Neural crest cell (in vitro differentiated cells): Measurements from ENCODE around the gene EFCAB11. TPM values are rescaled to one million over a fixed set of nuclear protein-coding genes. Genes with fewer than 3 reads are reported as not detected.

Experiments
- DNase-seq: peaks from one replicate; pipeline ENCODE4 v3.0.0; 2021; ENCODE audit warnings: low read depth, mixed read lengths, low spot score
- H3K27ac Mint-ChIP-seq: one replicate; pipeline ENCODE4 v1.8.0; 2021; ENCODE audit warnings: mild to moderate bottlenecking, mixed read lengths; ENCODE audit not compliant: unreplicated experiment
- H3K27me3 Mint-ChIP-seq: 2 replicates; pipeline ENCODE4 v1.8.0; 2021; ENCODE audit warnings: low read depth, mild to moderate bottlenecking, mixed read lengths
- H3K36me3 Mint-ChIP-seq: 2 replicates; pipeline ENCODE4 v1.8.0; 2021; ENCODE audit warnings: low read depth, mild to moderate bottlenecking, mixed read lengths
- H3K4me1 Mint-ChIP-seq: 2 replicates; pipeline ENCODE4 v1.8.0; 2021; ENCODE audit warnings: mixed read lengths
- H3K4me3 Mint-ChIP-seq: one replicate; pipeline ENCODE4 v1.8.0; 2021; ENCODE audit warnings: mild to moderate bottlenecking, mixed read lengths
- H3K9me3 Mint-ChIP-seq: 2 replicates; pipeline ENCODE4 v1.8.0; 2021; ENCODE audit warnings: mixed read lengths
- total RNA-seq: library from RNA; stranded (reverse); gene quantifications from 2 replicates; pipeline ENCODE4 v1.2.1, GENCODE V29; 2021
- TF ChIP-seq, protein P1 (sequence below): fragments of 200-600 bp; sonication (generic); conservative IDR thresholded peaks from 2 replicates; pipeline ENCODE4 v1.5.0; 2021; ENCODE audit warnings: antibody characterized with exemption, mild to moderate bottlenecking

The EFCAB11 gene
- total RNA-seq, 1 donor from 2014 or later: 15.4 TPM

GRCh38 chr14:89983375-89983774, 28.8 kb upstream of the EFCAB11 start:
- DNase-seq: no peak
- no peaks in the 10 kb centered on the region for H3K27me3 Mint-ChIP-seq
- no peak overlapping the region for H3K4me3 Mint-ChIP-seq
- H3K36me3 Mint-ChIP-seq: peaks cover under 1% of the 10 kb centered on the region
- H3K4me1 Mint-ChIP-seq: no peaks in the 10 kb centered on the region
- no peaks in the 10 kb centered on the region for H3K9me3 Mint-ChIP-seq
- TF ChIP-seq, protein P1, sequence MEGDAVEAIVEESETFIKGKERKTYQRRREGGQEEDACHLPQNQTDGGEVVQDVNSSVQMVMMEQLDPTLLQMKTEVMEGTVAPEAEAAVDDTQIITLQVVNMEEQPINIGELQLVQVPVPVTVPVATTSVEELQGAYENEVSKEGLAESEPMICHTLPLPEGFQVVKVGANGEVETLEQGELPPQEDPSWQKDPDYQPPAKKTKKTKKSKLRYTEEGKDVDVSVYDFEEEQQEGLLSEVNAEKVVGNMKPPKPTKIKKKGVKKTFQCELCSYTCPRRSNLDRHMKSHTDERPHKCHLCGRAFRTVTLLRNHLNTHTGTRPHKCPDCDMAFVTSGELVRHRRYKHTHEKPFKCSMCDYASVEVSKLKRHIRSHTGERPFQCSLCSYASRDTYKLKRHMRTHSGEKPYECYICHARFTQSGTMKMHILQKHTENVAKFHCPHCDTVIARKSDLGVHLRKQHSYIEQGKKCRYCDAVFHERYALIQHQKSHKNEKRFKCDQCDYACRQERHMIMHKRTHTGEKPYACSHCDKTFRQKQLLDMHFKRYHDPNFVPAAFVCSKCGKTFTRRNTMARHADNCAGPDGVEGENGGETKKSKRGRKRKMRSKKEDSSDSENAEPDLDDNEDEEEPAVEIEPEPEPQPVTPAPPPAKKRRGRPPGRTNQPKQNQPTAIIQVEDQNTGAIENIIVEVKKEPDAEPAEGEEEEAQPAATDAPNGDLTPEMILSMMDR: no peak
- no peak overlapping the region for H3K27ac Mint-ChIP-seq

GRCh38 chr14:89978656-89979055, 24.1 kb upstream of the EFCAB11 start:
- H3K27me3 Mint-ChIP-seq: no peaks in the 10 kb centered on the region
- TF ChIP-seq, protein P1: no peak
- no peaks in the 10 kb centered on the region for H3K9me3 Mint-ChIP-seq
- peaks cover 4% of the 10 kb centered on the region for H3K36me3 Mint-ChIP-seq
- H3K4me3 Mint-ChIP-seq: no peak overlapping the region
- no peak for DNase-seq
- H3K4me1 Mint-ChIP-seq: no peaks in the 10 kb centered on the region
- H3K27ac Mint-ChIP-seq: no peak overlapping the region

- Mint-ChIP-seq H3K27me3 (no peaks in the 10 kb centered on the region), H3K4me3 (no peak overlapping the region), H3K9me3 (no peaks in the 10 kb centered on the region), H3K36me3 (peaks cover 4% of the 10 kb centered on the region), H3K4me1 (no peaks in the 10 kb centered on the region), H3K27ac (no peak overlapping the region)
- DNase-seq: no peak
- TF ChIP-seq, protein P1: no peak
Observed at GRCh38 chr14:89977668-89978067, 23.1 kb upstream of the EFCAB11 start.

DNA sequence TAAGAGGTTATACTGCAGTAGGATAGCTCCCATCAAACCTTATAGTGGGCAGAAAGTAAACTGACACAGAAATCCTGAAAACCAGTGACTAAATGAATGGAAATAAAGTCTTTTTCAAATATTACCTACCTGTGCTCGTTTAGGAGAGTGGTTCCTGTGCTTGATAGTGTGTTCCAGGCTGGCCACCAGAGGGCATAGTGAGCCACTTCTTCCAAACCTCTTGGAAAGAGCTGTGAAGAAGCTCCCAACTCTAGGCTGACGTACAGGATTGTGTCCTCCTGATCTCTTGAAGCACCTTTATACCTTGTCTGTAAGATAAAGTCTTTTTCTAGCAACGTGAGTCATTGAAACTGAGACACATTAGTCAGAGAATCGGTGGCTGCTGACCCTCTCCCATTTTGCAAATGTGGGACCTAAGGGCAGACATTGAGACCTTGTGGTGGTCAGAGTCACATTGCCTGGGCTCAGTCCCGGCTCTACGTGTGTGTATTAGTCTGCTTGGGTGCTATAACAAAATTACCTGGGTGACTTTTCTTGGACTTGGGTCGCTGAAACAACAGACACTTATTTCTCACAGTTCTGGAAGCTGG, 18.8 kb upstream of the EFCAB11 start:
- no peak overlapping the region for H3K4me3 Mint-ChIP-seq

DNA sequence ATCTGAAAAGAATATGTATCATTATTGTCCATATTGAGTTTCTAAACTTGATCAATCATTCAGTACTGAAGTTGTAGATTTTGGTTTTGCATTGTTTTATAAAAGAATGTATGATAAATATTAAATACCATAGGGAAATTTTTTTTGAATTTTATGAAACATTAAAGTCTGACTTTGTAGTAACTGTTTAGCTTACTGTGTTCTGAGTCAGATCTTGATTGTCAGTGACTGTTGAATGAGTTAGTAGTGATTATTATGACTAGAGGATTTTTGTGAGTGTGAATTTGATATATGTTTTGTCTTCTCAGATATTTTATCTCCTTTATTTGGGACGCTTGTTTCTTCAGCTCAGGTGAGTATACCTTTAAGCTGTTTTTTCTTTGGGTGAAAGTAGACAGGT, 11.3 kb upstream of the EFCAB11 start:
- Mint-ChIP-seq H3K9me3 (no peaks in the 10 kb centered on the region), H3K36me3 (peaks cover 3% of the 10 kb centered on the region), H3K27ac (no peak overlapping the region), H3K4me1 (peaks cover 4% of the 10 kb centered on the region), H3K4me3 (no peak overlapping the region), H3K27me3 (no peaks in the 10 kb centered on the region)
- TF ChIP-seq, protein P1: no peak
- DNase-seq: no peak

More for the DNA sequence above, 18.8 kb upstream of the EFCAB11 start:
- peak; percentile 66 for DNase-seq
- Mint-ChIP-seq H3K4me1 (no peaks in the 10 kb centered on the region), H3K27ac (no peak overlapping the region), H3K27me3 (no peaks in the 10 kb centered on the region), H3K9me3 (no peaks in the 10 kb centered on the region), H3K36me3 (peaks cover 5% of the 10 kb centered on the region)
- TF ChIP-seq, protein P1: peak; percentile 91
